ENCODE data around the gene IFTAP. TPM values are rescaled to one million over a fixed set of nuclear protein-coding genes. Genes with fewer than 3 reads are reported as not detected.

IFTAP gene
- total and polyA plus RNA-seq, 11 donors = 30.9 to 89.0 (median 42.5) TPM

GRCh38 chr11:36623494-36623893, 29.2 kb downstream of the IFTAP start:
- H3K27me3 ChIP-seq = no peaks in the 10 kb centered on the region
- no peak for ATAC-seq
- TF ChIP-seq CTCF (IDR thresholded peaks at IDR 0.05) (no peak), POLR2A (IDR thresholded peaks at IDR 0.05) (no peak)
- no peaks in the 10 kb centered on the region for H3K9me3 ChIP-seq
- H3K36me3 ChIP-seq = no peaks in the 10 kb centered on the region
- H3K4me1 ChIP-seq = peaks cover 0 to 20% (median 9%) of the 10 kb centered on the region in 12 donors
- no peak for DNase-seq
- 93 to 96% (median 95%) methylated on average over 5 of the region's 5 CpGs for WGBS, 4 donors
- intact Hi-C loops (cut with DNase I) = loop anchor here in 9 of 10 donors (5.0 to 10.0 kb wide), 3 partner anchors 56 to 61 kb away; partner anchors contain the start of gene RAG1 (in 4 of the 9)
- no peak overlapping the region for H3K4me3 ChIP-seq
- no peak overlapping the region for H3K27ac ChIP-seq

GRCh38 chr11:36627006-36627405, 32.7 kb downstream of the IFTAP start:
- Histone ChIP-seq H3K4me1 (peaks cover 0 to 5% (median 0%) of the 10 kb centered on the region in 12 donors), H3K27ac (no peak overlapping the region), H3K9me3 (no peaks in the 10 kb centered on the region), H3K36me3 (no peaks in the 10 kb centered on the region), H3K4me3 (no peak overlapping the region), H3K27me3 (no peaks in the 10 kb centered on the region)
- 69 to 81% (median 74%) methylated on average over 1 of the region's 1 CpG for WGBS, 4 donors
- no peak for ATAC-seq
- intact Hi-C loops (cut with DNase I) = loop anchor here in 1 of 10 donors (10.0 kb wide), 1 partner anchor 62 kb away; the partner anchor contains the start of gene RAG1
- no peak for TF ChIP-seq POLR2A (IDR thresholded peaks at IDR 0.05)
- TF ChIP-seq CTCF (IDR thresholded peaks at IDR 0.05) = no peak
- no peak for DNase-seq

GRCh38 chr11:36627471-36627870, 33.2 kb downstream of the IFTAP start:
- Histone ChIP-seq H3K4me1 (peaks cover 0 to 5% (median 0%) of the 10 kb centered on the region in 12 donors), H3K36me3 (no peaks in the 10 kb centered on the region), H3K27ac (no peak overlapping the region), H3K4me3 (no peak overlapping the region), H3K9me3 (no peaks in the 10 kb centered on the region), H3K27me3 (no peaks in the 10 kb centered on the region)
- intact Hi-C loops (cut with DNase I) = loop anchor here in 1 of 10 donors (10.0 kb wide), 1 partner anchor 63 kb away; the partner anchor contains the start of gene RAG1
- ATAC-seq = no peak
- TF ChIP-seq CTCF (IDR thresholded peaks at IDR 0.05) (no peak), POLR2A (IDR thresholded peaks at IDR 0.05) (no peak)
- no peak for DNase-seq
- WGBS, 4 donors = 85 to 95% (median 92%) methylated on average over 2 of the region's 2 CpGs

GRCh38 chr11:36628141-36628540, 33.8 kb downstream of the IFTAP start:
- peaks cover 0 to 3% (median 0%) of the 10 kb centered on the region in 9 donors for H3K36me3 ChIP-seq
- intact Hi-C loops (cut with DNase I) = loop anchor here in 1 of 10 donors (10.0 kb wide), 1 partner anchor 63 kb away; the partner anchor contains the start of gene RAG1
- TF ChIP-seq CTCF (IDR thresholded peaks at IDR 0.05) = no peak
- TF ChIP-seq POLR2A (IDR thresholded peaks at IDR 0.05) = no peak
- H3K9me3 ChIP-seq = no peaks in the 10 kb centered on the region
- no peaks in the 10 kb centered on the region for H3K27me3 ChIP-seq
- H3K27ac ChIP-seq = no peak overlapping the region
- WGBS, 4 donors = 92 to 98% (median 96%) methylated on average over 5 of the region's 5 CpGs
- H3K4me3 ChIP-seq = no peak overlapping the region
- DNase-seq = no peak
- peaks cover 0 to 5% (median 0%) of the 10 kb centered on the region in 12 donors for H3K4me1 ChIP-seq
- no peak for ATAC-seq
